ENCODE data around the gene MTA2.

DNA sequence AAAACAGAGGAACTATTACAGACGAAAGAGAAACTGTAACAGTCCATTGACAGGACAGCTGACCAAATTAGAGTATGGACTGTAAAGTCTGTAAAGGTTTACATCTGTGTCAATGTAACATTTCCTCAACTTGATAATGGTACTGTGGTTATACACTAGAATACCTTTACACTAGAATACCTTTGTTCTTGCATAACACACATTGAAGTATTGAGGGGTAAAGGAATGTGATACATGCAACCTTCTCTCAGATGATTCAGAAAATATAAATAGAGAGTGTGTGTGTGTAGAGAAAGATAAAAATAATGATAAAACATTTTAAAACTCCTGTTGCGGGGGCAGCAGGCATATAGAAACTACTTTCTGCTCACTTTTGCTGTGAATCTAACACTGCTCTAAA, 22.4 kb downstream of the MTA2 start:
- TF ChIP-seq, protein P1, sequence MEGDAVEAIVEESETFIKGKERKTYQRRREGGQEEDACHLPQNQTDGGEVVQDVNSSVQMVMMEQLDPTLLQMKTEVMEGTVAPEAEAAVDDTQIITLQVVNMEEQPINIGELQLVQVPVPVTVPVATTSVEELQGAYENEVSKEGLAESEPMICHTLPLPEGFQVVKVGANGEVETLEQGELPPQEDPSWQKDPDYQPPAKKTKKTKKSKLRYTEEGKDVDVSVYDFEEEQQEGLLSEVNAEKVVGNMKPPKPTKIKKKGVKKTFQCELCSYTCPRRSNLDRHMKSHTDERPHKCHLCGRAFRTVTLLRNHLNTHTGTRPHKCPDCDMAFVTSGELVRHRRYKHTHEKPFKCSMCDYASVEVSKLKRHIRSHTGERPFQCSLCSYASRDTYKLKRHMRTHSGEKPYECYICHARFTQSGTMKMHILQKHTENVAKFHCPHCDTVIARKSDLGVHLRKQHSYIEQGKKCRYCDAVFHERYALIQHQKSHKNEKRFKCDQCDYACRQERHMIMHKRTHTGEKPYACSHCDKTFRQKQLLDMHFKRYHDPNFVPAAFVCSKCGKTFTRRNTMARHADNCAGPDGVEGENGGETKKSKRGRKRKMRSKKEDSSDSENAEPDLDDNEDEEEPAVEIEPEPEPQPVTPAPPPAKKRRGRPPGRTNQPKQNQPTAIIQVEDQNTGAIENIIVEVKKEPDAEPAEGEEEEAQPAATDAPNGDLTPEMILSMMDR (IDR thresholded peaks at IDR 0.05): no peak
- TF ChIP-seq POLR2A (IDR thresholded peaks at IDR 0.05): no peak
